Activated CD8-positive, alpha-beta memory T cell treated with anti-CD3 and anti-CD28 coated beads for 36 hours (primary cell): ENCODE results near the gene HSPA12B. TPM values are rescaled to one million over a fixed set of nuclear protein-coding genes. Genes with fewer than 3 reads are reported as not detected.

ENCODE experiments used
- CTCF ChIA-PET: fragments of 350-600 bp; sonication (Branson Sonifier 250); formaldehyde crosslinking; loops from one replicate; lab custom pipeline; 2021; ENCODE audit warnings: antibody characterized with exemption; lab: Charles Lee
- POLR2A ChIA-PET: fragments of 350-600 bp; sonication (Branson Sonifier 250); formaldehyde crosslinking; loops from one replicate; lab custom pipeline; 2021; ENCODE audit warnings: antibody characterized with exemption; lab: Charles Lee
- total RNA-seq, 2 experiments: library from RNA; stranded (reverse); gene quantifications; one replicate each; pipeline ENCODE4 v1.2.3, GENCODE V29; 2021

Gene HSPA12B
- total RNA-seq, 2 experiments from 2014 or later: not detected

GRCh38 chr20:3754276-3754630, 21.8 kb downstream of the HSPA12B start:
- CTCF ChIA-PET: interaction anchor here (1.4 to 2.0 kb wide), 4 partner anchors 9 to 77 kb away, joined by 3 to 5 read pairs (median 4); no protein-coding TSS in a partner anchor
- POLR2A ChIA-PET: no interaction called here

- ChIA-PET POLR2A (no interaction called here), CTCF (interaction anchor here (1.4 to 1.7 kb wide), 2 partner anchors 10 to 14 kb away, joined by 3 to 5 read pairs; no protein-coding TSS in a partner anchor)
Measured at GRCh38 chr20:3755269-3755668, 22.8 kb downstream of the HSPA12B start.

- ChIA-PET POLR2A (no interaction called here), CTCF (interaction anchor here (0.6 kb wide), 1 partner anchor 84 kb away, joined by 5 read pairs; no protein-coding TSS in a partner anchor)
Measured at GRCh38 chr20:3755814-3756480, 23.5 kb downstream of the HSPA12B start.

- POLR2A ChIA-PET: no interaction called here
- CTCF ChIA-PET: interaction anchor here (1.1 kb wide), 1 partner anchor 14 kb away, joined by 5 read pairs; no protein-coding TSS in a partner anchor
Measured at GRCh38 chr20:3757268-3757667, 24.8 kb downstream of the HSPA12B start.

- ChIA-PET CTCF (interaction anchor here (1.5 to 2.3 kb wide), 2 partner anchors 10 to 17 kb away, joined by 3 to 7 read pairs; no protein-coding TSS in a partner anchor), POLR2A (no interaction called here)
Measured at GRCh38 chr20:3758566-3758965, 26.1 kb downstream of the HSPA12B start.

GRCh38 chr20:3759316-3759823, 26.9 kb downstream of the HSPA12B start:
- POLR2A ChIA-PET: interaction anchor here (0.6 kb wide), 1 partner anchor 28 kb away, joined by 4 read pairs; no protein-coding TSS in a partner anchor
- CTCF ChIA-PET: interaction anchor here (1.0 to 2.3 kb wide), 3 partner anchors 9 to 25 kb away, joined by 3 to 7 read pairs (median 3); no protein-coding TSS in a partner anchor

- POLR2A ChIA-PET: no interaction called here
Measured at GRCh38 chr20:3759884-3760283, 27.4 kb downstream of the HSPA12B start.

GRCh38 chr20:3760655-3761348, 28.3 kb downstream of the HSPA12B start:
- ChIA-PET POLR2A (no interaction called here), CTCF (interaction anchor here (0.6 to 1.3 kb wide), 3 partner anchors 13 to 94 kb away, joined by 3 to 5 read pairs (median 5); no protein-coding TSS in a partner anchor)

More at GRCh38 chr20:3759884-3760283, 27.4 kb downstream of the HSPA12B start:
- CTCF ChIA-PET: interaction anchor here (1.0 to 2.3 kb wide), 2 partner anchors 9 to 25 kb away, joined by 3 to 7 read pairs; no protein-coding TSS in a partner anchor

- ChIA-PET POLR2A (no interaction called here), CTCF (interaction anchor here (1.1 to 1.2 kb wide), 3 partner anchors 14 to 321 kb away, joined by 3 to 4 read pairs (median 3); no protein-coding TSS in a partner anchor)
Measured at GRCh38 chr20:3763671-3764601, 31.5 kb downstream of the HSPA12B start.

GRCh38 chr20:3764659-3765058, 32.2 kb downstream of the HSPA12B start:
- ChIA-PET POLR2A (no interaction called here), CTCF (interaction anchor here (1.1 to 1.3 kb wide), 3 partner anchors 15 to 320 kb away, joined by 3 read pairs; no protein-coding TSS in a partner anchor)

GRCh38 chr20:3765171-3765882, 32.8 kb downstream of the HSPA12B start:
- ChIA-PET POLR2A (interaction anchor here (1.6 kb wide), 1 partner anchor 14 kb away, joined by 4 read pairs; no protein-coding TSS in a partner anchor), CTCF (interaction anchor here (0.5 to 1.4 kb wide), 5 partner anchors 12 to 735 kb away, joined by 3 to 5 read pairs (median 4); no protein-coding TSS in a partner anchor)

GRCh38 chr20:3766422-3767109, 34.1 kb downstream of the HSPA12B start:
- CTCF ChIA-PET: interaction anchor here (1.4 to 2.2 kb wide), 3 partner anchors 13 to 54 kb away, joined by 5 to 18 read pairs (median 7); partner anchors contain the start of gene AP5S1
- POLR2A ChIA-PET: interaction anchor here (0.5 to 2.4 kb wide), 4 partner anchors 15 to 87 kb away, joined by 3 to 9 read pairs (median 5); partner anchors contain the start of genes CDC25B and CENPB

GRCh38 chr20:3767110-3767426, 34.6 kb downstream of the HSPA12B start:
- CTCF ChIA-PET: interaction anchor here (1.2 to 2.2 kb wide), 6 partner anchors 12 to 53 kb away, joined by 4 to 18 read pairs (median 6); partner anchors contain the start of genes AP5S1 and CENPB
- POLR2A ChIA-PET: interaction anchor here (0.7 to 2.4 kb wide), 6 partner anchors 12 to 1359 kb away, joined by 3 to 13 read pairs (median 6); partner anchors contain the start of genes AP5S1, CDC25B, CDS2 and CENPB

GRCh38 chr20:3767427-3768341, 35.2 kb downstream of the HSPA12B start, which contains the start of gene ADISSP:
TSS of gene ADISSP (minus strand) at chr20:3767753. CDS start at chr20:3760100, 7,653 bp downstream.
- POLR2A ChIA-PET: interaction anchor here (0.6 to 2.4 kb wide), 11 partner anchors 11 to 1359 kb away, joined by 3 to 15 read pairs (median 5); partner anchors contain the start of genes AP5S1, CDC25B, CDS2 and CENPB
- CTCF ChIA-PET: interaction anchor here (0.6 to 2.2 kb wide), 14 partner anchors 9 to 457 kb away, joined by 3 to 18 read pairs (median 4); partner anchors contain the start of genes AP5S1, CDC25B, CENPB and MAVS
